Fibroblast of lung (primary cell): ENCODE measurements around the gene KDR.

Source experiments
- CTCF ChIP-seq, 2 donors: IDR thresholded peaks in 1 of 2; conservative IDR thresholded peaks in 1 of 2; 1 replicate in 1 of 2; 2 replicates in 1 of 2; pipeline ENCODE4 v1.5.1; 2011 to 2012; ENCODE audit warnings: low read length in 2 of 2, control low read depth in 1 of 2, inconsistent platforms in 1 of 2, low read depth in 1 of 2, mild to moderate bottlenecking in 1 of 2
- EZH2 ChIP-seq: IDR thresholded peaks from 2 replicates; pipeline ENCODE4 v1.5.1; 2012; ENCODE audit warnings: low read length, control low read depth, mild to moderate bottlenecking; ENCODE audit errors: missing control alignments

GRCh38 chr4:55036405-55036804 lies 89.0 kb downstream of the KDR start:
- TF ChIP-seq CTCF (conservative IDR thresholded peaks at IDR 0.05 in 1 of 2, IDR thresholded peaks at IDR 0.05 in 1 of 2; ENCODE audit: low read depth in 1 of 2, low read length in 2 of 2) (no peak), EZH2 (no peak)
